Esophagus squamous epithelium (tissue), 4 donors: Measurements from ENCODE around the gene CSNK1A1.

Experiments used
- POLR2A ChIP-seq, 4 donors: fragments of 450-650 bp; IDR thresholded peaks; one replicate each; pipeline ENCODE4 v1.6.1; 2017; ENCODE audit warnings: antibody characterized with exemption in 4 of 4, mild to moderate bottlenecking in 4 of 4, moderate library complexity in 3 of 4
- TF ChIP-seq, protein P1 (sequence below), 6 experiments: fragments of 450-650 bp in 4 of 6; fragments of 200-600 bp in 2 of 6; sonication (generic) in 2 of 6; IDR thresholded peaks; one replicate each; pipeline ENCODE4 v1.5.1; 2016 to 2019; ENCODE audit warnings: antibody characterized with exemption in 6 of 6, mild to moderate bottlenecking in 4 of 6, moderate library complexity in 4 of 6

DNA sequence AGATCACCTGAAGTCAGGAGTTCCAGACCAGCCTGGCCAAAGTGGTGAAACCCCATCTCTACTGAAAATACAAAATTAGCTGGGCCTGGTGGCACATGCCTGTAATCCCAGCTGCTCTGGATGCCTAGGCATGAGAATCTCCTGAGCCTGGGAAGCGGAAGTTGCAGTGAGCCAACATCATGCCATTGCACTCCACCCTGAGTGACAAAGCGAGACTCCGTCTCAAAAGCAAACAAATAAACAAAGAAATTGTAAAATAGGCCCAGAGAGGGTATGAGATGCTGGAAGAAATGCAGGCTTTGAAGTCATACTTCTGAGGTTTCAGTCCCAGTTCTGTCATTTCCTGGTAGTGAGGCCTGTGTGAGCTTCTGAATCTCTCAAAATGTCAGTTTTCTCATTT is 24.8 kb upstream of the CSNK1A1 start:
- TF ChIP-seq, protein P1, sequence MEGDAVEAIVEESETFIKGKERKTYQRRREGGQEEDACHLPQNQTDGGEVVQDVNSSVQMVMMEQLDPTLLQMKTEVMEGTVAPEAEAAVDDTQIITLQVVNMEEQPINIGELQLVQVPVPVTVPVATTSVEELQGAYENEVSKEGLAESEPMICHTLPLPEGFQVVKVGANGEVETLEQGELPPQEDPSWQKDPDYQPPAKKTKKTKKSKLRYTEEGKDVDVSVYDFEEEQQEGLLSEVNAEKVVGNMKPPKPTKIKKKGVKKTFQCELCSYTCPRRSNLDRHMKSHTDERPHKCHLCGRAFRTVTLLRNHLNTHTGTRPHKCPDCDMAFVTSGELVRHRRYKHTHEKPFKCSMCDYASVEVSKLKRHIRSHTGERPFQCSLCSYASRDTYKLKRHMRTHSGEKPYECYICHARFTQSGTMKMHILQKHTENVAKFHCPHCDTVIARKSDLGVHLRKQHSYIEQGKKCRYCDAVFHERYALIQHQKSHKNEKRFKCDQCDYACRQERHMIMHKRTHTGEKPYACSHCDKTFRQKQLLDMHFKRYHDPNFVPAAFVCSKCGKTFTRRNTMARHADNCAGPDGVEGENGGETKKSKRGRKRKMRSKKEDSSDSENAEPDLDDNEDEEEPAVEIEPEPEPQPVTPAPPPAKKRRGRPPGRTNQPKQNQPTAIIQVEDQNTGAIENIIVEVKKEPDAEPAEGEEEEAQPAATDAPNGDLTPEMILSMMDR (IDR thresholded peaks at IDR 0.05) = no peak
- TF ChIP-seq POLR2A (IDR thresholded peaks at IDR 0.05) = no peak
